Thymus (tissue), 11 donors: ENCODE data around the gene MYD88. TPM values are rescaled to one million over a fixed set of nuclear protein-coding genes. Genes with fewer than 3 reads are reported as not detected.

Experiments
- DNase-seq, 9 donors: peaks; one replicate each; pipeline ENCODE4 v3.0.0-alpha.2; 2013; ENCODE audit warnings: low spot score in 9 of 9, low read depth in 6 of 9, missing footprints in 1 of 9
- H3K27ac ChIP-seq, 2 donors: one replicate each; pipeline ENCODE4 v1.5.1; 2013; ENCODE audit warnings: control low read depth in 1 of 2, low read depth in 1 of 2, low read length in 1 of 2, mild to moderate bottlenecking in 1 of 2, moderate library complexity in 1 of 2
- H3K27me3 ChIP-seq, 2 donors: one replicate each; pipeline ENCODE4 v1.5.1; 2013; ENCODE audit warnings: low read length in 1 of 2; ENCODE audit not compliant: control insufficient read depth in 2 of 2, insufficient read depth in 1 of 2
- H3K36me3 ChIP-seq, 2 donors: one replicate each; pipeline ENCODE4 v1.5.1; 2013; ENCODE audit warnings: low read length in 1 of 2, mild to moderate bottlenecking in 1 of 2, moderate library complexity in 1 of 2; ENCODE audit not compliant: control insufficient read depth in 2 of 2, insufficient read depth in 2 of 2
- H3K4me1 ChIP-seq, 2 donors: one replicate each; pipeline ENCODE4 v1.5.1; 2013; ENCODE audit warnings: low read length in 2 of 2; ENCODE audit not compliant: control insufficient read depth in 2 of 2, insufficient read depth in 2 of 2
- H3K4me3 ChIP-seq, 2 donors: one replicate each; pipeline ENCODE4 v1.5.1; 2013; ENCODE audit warnings: low read length in 2 of 2, control low read depth in 1 of 2, mild to moderate bottlenecking in 1 of 2
- H3K9me3 ChIP-seq, 2 donors: one replicate each; pipeline ENCODE4 v1.5.1; 2013; ENCODE audit warnings: low read length in 1 of 2, mild to moderate bottlenecking in 1 of 2; ENCODE audit not compliant: control insufficient read depth in 2 of 2, insufficient read depth in 1 of 2
- WGBS: extraction: QIAGEN DNeasy Blood & Tissue Kit; methylation state at CpG from one replicate; pipeline ENCODE4 v1.1.7; 2013; 5-methylcytosine and 5-hydroxymethylcytosine counted together
- polyA plus RNA-seq: library from polyadenylated mRNA; stranded (reverse); fragments of 200-250 nt; gene quantifications from one replicate; pipeline ENCODE4 v1.2.3, GENCODE V29; 2013
- total RNA-seq: library from RNA; stranded (reverse); fragments of 120-200 nt; gene quantifications from one replicate; pipeline ENCODE4 v1.2.4, GENCODE V29; 2013
- donor health status: healthy.

MYD88 gene
- total and polyA plus RNA-seq, 2 donors, result 15.1 to 54.3 TPM

DNA sequence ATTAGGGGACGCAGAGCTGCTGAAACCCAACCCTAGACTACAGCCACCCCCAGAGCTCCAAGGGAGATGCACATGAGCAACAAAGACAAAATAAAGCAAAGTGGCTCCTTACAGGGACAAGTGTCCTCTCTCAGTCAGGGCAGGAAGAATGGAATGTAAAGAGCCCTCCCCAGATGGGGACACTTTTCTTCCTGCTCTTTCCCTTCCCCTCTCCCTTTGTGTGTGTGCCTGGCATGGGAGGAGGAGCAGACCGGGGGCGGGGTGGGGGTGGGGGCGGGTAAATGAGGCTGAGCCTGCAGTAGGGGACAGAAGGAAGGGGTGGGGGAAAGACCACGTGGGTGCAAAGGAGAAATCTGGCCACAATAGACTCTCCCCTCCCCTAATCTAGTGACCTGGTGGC, 38.9 kb upstream of the MYD88 start:
- peaks cover 0 to 2% of the 10 kb centered on the region in 2 donors for H3K27me3 ChIP-seq
- no peaks in the 10 kb centered on the region for H3K9me3 ChIP-seq
- no peak overlapping the region for H3K4me3 ChIP-seq
- no peaks in the 10 kb centered on the region for H3K4me1 ChIP-seq
- DNase-seq, result no peak
- H3K27ac ChIP-seq, result no peak overlapping the region
- WGBS, result 74% methylated on average over 5 of the region's 5 CpGs
- H3K36me3 ChIP-seq, result no peaks in the 10 kb centered on the region

DNA sequence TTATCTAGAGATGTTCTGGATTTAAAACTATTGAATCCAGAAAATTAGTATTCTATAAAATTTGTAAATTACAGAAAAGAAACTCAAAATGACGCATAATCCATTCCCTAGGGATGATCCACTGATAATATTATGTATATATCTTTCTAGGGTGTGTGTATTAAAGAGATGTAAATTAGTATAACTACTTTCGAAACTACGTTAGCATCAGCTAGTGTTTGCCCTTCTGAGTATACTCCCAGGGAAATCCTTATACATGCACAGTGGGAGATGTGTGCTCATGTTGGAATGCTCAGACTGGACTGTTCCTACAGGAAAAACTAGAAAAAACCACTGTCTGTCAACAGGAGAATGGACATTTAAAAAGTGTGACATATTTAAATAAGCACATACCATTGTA, 38.0 kb upstream of the MYD88 start:
- no peaks in the 10 kb centered on the region for H3K36me3 ChIP-seq
- H3K4me1 ChIP-seq, result no peaks in the 10 kb centered on the region
- peaks cover 0 to 2% of the 10 kb centered on the region in 2 donors for H3K27me3 ChIP-seq
- no peak for DNase-seq
- 87% methylated on average over 3 of the region's 3 CpGs for WGBS
- no peaks in the 10 kb centered on the region for H3K9me3 ChIP-seq
- H3K27ac ChIP-seq, result no peak overlapping the region
- no peak overlapping the region for H3K4me3 ChIP-seq

DNA sequence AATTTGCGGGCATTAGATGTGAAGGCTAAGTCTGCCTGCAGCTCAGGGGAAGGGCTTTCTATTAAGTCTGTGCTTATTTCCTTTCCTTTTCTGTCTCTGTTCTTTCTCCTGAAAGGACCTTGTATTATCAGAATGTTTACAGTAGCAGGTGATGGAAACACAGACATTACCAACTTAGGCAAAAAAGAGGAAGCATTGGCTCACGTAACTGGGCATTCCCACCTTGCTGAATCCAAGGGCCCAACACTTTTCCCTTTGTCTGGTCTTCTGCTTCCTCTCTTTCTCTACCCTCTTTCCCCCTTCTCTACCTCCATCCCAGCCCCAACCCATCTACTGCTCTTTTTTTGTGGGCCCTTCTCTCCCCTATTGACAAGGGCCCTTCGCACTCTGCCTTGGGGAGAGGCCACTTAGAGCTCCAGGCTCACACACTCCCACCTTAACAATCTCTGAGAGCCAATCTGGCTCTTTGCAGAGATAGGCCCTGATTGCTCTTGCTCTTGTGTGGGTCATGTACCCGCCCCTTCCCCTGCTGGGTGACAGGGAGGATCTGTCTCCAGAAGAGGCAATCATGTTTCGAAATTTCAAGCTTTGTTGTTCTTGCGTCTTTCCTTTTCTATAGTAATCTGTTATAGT, 36.5 kb upstream of the MYD88 start:
- WGBS, result 92% methylated on average over 6 of the region's 6 CpGs
- no peak overlapping the region for H3K27ac ChIP-seq

GRCh38 chr3:38102444-38102814, 36.0 kb upstream of the MYD88 start:
- Histone ChIP-seq H3K36me3 (no peaks in the 10 kb centered on the region), H3K27me3 (peaks cover 0 to 2% of the 10 kb centered on the region in 2 donors), H3K27ac (no peak overlapping the region), H3K9me3 (no peaks in the 10 kb centered on the region), H3K4me3 (no peak overlapping the region), H3K4me1 (no peaks in the 10 kb centered on the region)
- 88% methylated on average over 1 of the region's 1 CpG for WGBS
- no peak for DNase-seq

More for the DNA sequence above, 36.5 kb upstream of the MYD88 start:
- H3K27me3 ChIP-seq, result peaks cover 0 to 2% of the 10 kb centered on the region in 2 donors
- DNase-seq, result no peak
- H3K36me3 ChIP-seq, result no peaks in the 10 kb centered on the region
- H3K4me1 ChIP-seq, result no peaks in the 10 kb centered on the region
- H3K9me3 ChIP-seq, result no peaks in the 10 kb centered on the region
- H3K4me3 ChIP-seq, result no peak overlapping the region

GRCh38 chr3:38105525-38105924, 32.9 kb upstream of the MYD88 start:
- Histone ChIP-seq H3K4me1 (no peaks in the 10 kb centered on the region), H3K36me3 (no peaks in the 10 kb centered on the region), H3K4me3 (no peak overlapping the region), H3K27me3 (no peaks in the 10 kb centered on the region), H3K9me3 (no peaks in the 10 kb centered on the region), H3K27ac (no peak overlapping the region)
- DNase-seq, result no peak
- WGBS, result 92% methylated on average over 1 of the region's 1 CpG

DNA sequence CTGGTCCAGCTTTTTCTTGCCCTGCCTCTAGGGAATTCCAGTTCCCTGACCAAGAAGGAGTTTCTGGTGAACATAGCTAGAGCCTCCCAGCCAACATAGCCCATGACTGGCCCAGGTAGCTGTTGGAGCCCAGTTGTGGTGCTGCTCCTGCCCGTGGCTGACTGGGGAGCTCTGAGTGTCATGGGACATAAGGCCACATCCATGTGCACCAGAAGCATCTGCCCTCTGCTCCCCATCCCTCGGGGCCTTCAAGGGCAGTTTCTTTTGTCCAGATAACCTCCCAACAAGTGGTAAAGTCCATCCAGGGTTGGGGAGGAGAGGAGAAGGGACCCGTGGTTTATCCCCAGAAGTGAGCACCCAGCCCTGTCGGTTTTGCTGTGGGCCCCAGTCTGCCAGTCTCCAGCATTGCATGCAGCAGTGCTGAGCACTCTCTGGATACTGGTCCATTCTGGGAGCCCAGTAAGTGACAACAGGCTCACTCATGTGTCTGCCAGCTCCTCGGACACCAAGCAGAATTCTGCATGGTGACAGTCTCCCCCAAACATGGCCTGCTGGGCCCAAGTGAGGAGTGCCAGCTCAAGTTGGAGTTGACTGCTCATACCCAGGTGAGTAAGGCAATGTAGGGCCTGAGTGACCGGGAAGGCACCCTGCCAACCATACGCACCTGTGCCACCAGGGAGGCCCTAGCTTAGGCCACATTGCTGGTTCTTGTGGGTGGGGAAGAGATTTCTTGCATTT, 30.4 kb upstream of the MYD88 start:
- no peaks in the 10 kb centered on the region for H3K4me1 ChIP-seq
- no peaks in the 10 kb centered on the region for H3K27me3 ChIP-seq
- H3K36me3 ChIP-seq, result no peaks in the 10 kb centered on the region
- no peak overlapping the region for H3K4me3 ChIP-seq
- H3K9me3 ChIP-seq, result no peaks in the 10 kb centered on the region
- no peak overlapping the region for H3K27ac ChIP-seq
- DNase-seq, result no peak
- WGBS, result 93% methylated on average over 7 of the region's 7 CpGs

DNA sequence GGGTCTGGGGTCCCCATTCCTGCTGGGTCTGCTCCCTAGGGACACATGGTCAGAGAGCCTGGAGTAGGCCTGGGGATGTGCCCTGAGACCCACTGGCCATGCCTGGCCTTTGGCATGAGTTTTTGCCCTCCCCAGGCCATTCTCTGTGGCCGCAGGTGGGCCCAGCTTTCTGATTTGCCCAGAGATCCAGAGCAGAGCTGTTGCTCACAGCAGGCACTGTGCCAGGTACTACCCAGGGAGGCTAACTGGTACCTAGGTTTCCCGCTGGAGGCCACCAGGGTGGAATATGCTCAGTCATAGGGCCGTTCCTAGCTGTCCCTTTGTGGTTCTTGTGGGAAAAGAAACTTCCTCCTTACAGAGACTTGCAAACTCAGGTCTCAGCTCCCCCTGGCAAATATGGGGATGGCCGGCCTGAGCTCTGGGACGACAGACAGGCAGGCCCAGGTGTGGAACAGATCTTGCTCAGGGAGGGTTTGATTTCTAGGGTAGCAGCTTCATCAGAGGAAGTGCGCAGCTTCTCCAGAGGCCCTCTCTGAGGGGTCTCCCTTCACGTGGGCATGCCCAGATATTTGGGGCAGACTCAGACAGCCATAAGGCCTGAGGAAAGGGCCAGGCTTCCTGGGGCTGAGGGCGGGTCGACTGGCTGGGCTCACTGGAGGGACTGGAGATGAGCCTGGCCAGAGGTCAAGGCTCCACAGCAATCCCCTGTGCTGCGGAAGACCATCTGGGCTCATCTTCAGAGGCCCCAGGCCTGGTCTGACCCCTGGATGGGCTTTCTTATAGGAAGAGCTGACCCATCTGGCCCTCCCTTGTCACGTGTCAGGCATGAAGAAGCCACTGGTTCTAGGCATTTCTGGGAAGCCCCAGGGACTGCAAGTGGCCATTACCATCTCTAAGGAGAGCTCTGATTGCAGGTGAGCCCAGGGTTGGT, 29.5 kb upstream of the MYD88 start:
- no peaks in the 10 kb centered on the region for H3K27me3 ChIP-seq
- no peak overlapping the region for H3K4me3 ChIP-seq
- H3K9me3 ChIP-seq, result no peaks in the 10 kb centered on the region
- H3K27ac ChIP-seq, result no peak overlapping the region
- DNase-seq, result no peak
- WGBS, result 55% methylated on average over 11 of the region's 11 CpGs
- H3K4me1 ChIP-seq, result no peaks in the 10 kb centered on the region
- H3K36me3 ChIP-seq, result no peaks in the 10 kb centered on the region

- Histone ChIP-seq H3K27ac (no peak overlapping the region), H3K4me1 (no peaks in the 10 kb centered on the region), H3K27me3 (no peaks in the 10 kb centered on the region), H3K9me3 (peaks cover 0 to 1% of the 10 kb centered on the region in 2 donors), H3K4me3 (no peak overlapping the region), H3K36me3 (no peaks in the 10 kb centered on the region)
- WGBS, result 95% methylated on average over 17 of the region's 17 CpGs
- no peak for DNase-seq
These were observed 28.7 kb upstream of the MYD88 start for GRCh38 chr3:38109580-38110313.
